Measurements from ENCODE around the gene OGFOD3. TPM values are rescaled to one million over a fixed set of nuclear protein-coding genes. Genes with fewer than 3 reads are reported as not detected.

OGFOD3 gene
- polyA plus RNA-seq, 4 donors = 7.8 to 23.8 (median 14.6) TPM

- no peaks in the 10 kb centered on the region for H3K27me3 ChIP-seq (ENCODE audit: control insufficient read depth in 3 of 3, insufficient read depth in 3 of 3, low read length in 3 of 3)
Measured at GRCh38 chr17:82439194-82439828, 20.9 kb upstream of the OGFOD3 start.

GRCh38 chr17:82438401-82439193 lies 20.2 kb upstream of the OGFOD3 start:
- WGBS, 3 donors = 77 to 91% (median 83%) methylated on average over 26 of the region's 26 CpGs
- FAIRE-seq = no peak
- DNase-seq = no peak
- Histone ChIP-seq H3K4me1 (ENCODE audit: control insufficient read depth in 3 of 3, insufficient read depth in 2 of 3, low read depth in 1 of 3, low read length in 2 of 3) (no peaks in the 10 kb centered on the region), H3K4me3 (ENCODE audit: low read depth in 1 of 3, low read length in 3 of 3) (no peak overlapping the region), H3K27ac (ENCODE audit: low read depth in 1 of 3, low read length in 2 of 3) (no peak overlapping the region), H3K36me3 (ENCODE audit: control insufficient read depth in 3 of 3, insufficient read depth in 2 of 3, low read depth in 1 of 3, low read length in 3 of 3) (peaks cover 6 to 90% (median 6%) of the 10 kb centered on the region in 3 donors), H3K27me3 (ENCODE audit: control insufficient read depth in 3 of 3, insufficient read depth in 3 of 3, low read length in 3 of 3) (no peaks in the 10 kb centered on the region), H3K9me3 (ENCODE audit: control insufficient read depth in 2 of 2, insufficient read depth in 1 of 2, low read depth in 1 of 2, low read length in 1 of 2) (no peaks in the 10 kb centered on the region)

More at GRCh38 chr17:82439194-82439828, 20.9 kb upstream of the OGFOD3 start:
- FAIRE-seq (no peak), DNase-seq (no peak)
- H3K9me3 ChIP-seq (ENCODE audit: control insufficient read depth in 2 of 2, insufficient read depth in 1 of 2, low read depth in 1 of 2, low read length in 1 of 2) = no peaks in the 10 kb centered on the region
- H3K4me1 ChIP-seq (ENCODE audit: control insufficient read depth in 3 of 3, insufficient read depth in 2 of 3, low read depth in 1 of 3, low read length in 2 of 3) = no peaks in the 10 kb centered on the region
- 90 to 91% (median 91%) methylated on average over 28 to 29 of the region's 29 CpGs for WGBS, 3 donors
- peaks cover 3 to 90% (median 8%) of the 10 kb centered on the region in 3 donors for H3K36me3 ChIP-seq (ENCODE audit: control insufficient read depth in 3 of 3, insufficient read depth in 2 of 3, low read depth in 1 of 3, low read length in 3 of 3)
- H3K27ac ChIP-seq (ENCODE audit: low read depth in 1 of 3, low read length in 2 of 3) = no peak overlapping the region
- no peak overlapping the region for H3K4me3 ChIP-seq (ENCODE audit: low read depth in 1 of 3, low read length in 3 of 3)

GRCh38 chr17:82437325-82437668 lies 18.9 kb upstream of the OGFOD3 start:
- H3K4me3 ChIP-seq (ENCODE audit: low read depth in 1 of 3, low read length in 3 of 3) = no peak overlapping the region
- DNase-seq (no peak), FAIRE-seq (no peak)
- no peaks in the 10 kb centered on the region for H3K4me1 ChIP-seq (ENCODE audit: control insufficient read depth in 3 of 3, insufficient read depth in 2 of 3, low read depth in 1 of 3, low read length in 2 of 3)
- no peaks in the 10 kb centered on the region for H3K27me3 ChIP-seq (ENCODE audit: control insufficient read depth in 3 of 3, insufficient read depth in 3 of 3, low read length in 3 of 3)
- no peak overlapping the region for H3K27ac ChIP-seq (ENCODE audit: low read depth in 1 of 3, low read length in 2 of 3)
- 86 to 95% (median 93%) methylated on average over 16 to 18 of the region's 18 CpGs for WGBS, 3 donors
- peaks cover 6 to 83% (median 6%) of the 10 kb centered on the region in 3 donors for H3K36me3 ChIP-seq (ENCODE audit: control insufficient read depth in 3 of 3, insufficient read depth in 2 of 3, low read depth in 1 of 3, low read length in 3 of 3)
- no peaks in the 10 kb centered on the region for H3K9me3 ChIP-seq (ENCODE audit: control insufficient read depth in 2 of 2, insufficient read depth in 1 of 2, low read depth in 1 of 2, low read length in 1 of 2)

GRCh38 chr17:82436601-82437324 lies 18.4 kb upstream of the OGFOD3 start:
- peaks cover 6 to 82% (median 6%) of the 10 kb centered on the region in 3 donors for H3K36me3 ChIP-seq (ENCODE audit: control insufficient read depth in 3 of 3, insufficient read depth in 2 of 3, low read depth in 1 of 3, low read length in 3 of 3)
- H3K27me3 ChIP-seq (ENCODE audit: control insufficient read depth in 3 of 3, insufficient read depth in 3 of 3, low read length in 3 of 3) = no peaks in the 10 kb centered on the region
- no peak overlapping the region for H3K4me3 ChIP-seq (ENCODE audit: low read depth in 1 of 3, low read length in 3 of 3)
- H3K27ac ChIP-seq (ENCODE audit: low read depth in 1 of 3, low read length in 2 of 3) = no peak overlapping the region
- FAIRE-seq (no peak), DNase-seq (no peak)
- no peaks in the 10 kb centered on the region for H3K4me1 ChIP-seq (ENCODE audit: control insufficient read depth in 3 of 3, insufficient read depth in 2 of 3, low read depth in 1 of 3, low read length in 2 of 3)
- H3K9me3 ChIP-seq (ENCODE audit: control insufficient read depth in 2 of 2, insufficient read depth in 1 of 2, low read depth in 1 of 2, low read length in 1 of 2) = no peaks in the 10 kb centered on the region
- 82 to 91% (median 89%) methylated on average over 31 to 36 of the region's 36 CpGs for WGBS, 3 donors

GRCh38 chr17:82435601-82436583 lies 17.5 kb upstream of the OGFOD3 start:
- H3K27me3 ChIP-seq (ENCODE audit: control insufficient read depth in 3 of 3, insufficient read depth in 3 of 3, low read length in 3 of 3) = no peaks in the 10 kb centered on the region
- no peaks in the 10 kb centered on the region for H3K9me3 ChIP-seq (ENCODE audit: control insufficient read depth in 2 of 2, insufficient read depth in 1 of 2, low read depth in 1 of 2, low read length in 1 of 2)
- H3K36me3 ChIP-seq (ENCODE audit: control insufficient read depth in 3 of 3, insufficient read depth in 2 of 3, low read depth in 1 of 3, low read length in 3 of 3) = peaks cover 6 to 81% (median 6%) of the 10 kb centered on the region in 3 donors
- no peak overlapping the region for H3K27ac ChIP-seq (ENCODE audit: low read depth in 1 of 3, low read length in 2 of 3)
- DNase-seq = no peak
- no peak for FAIRE-seq
- no peak overlapping the region for H3K4me3 ChIP-seq (ENCODE audit: low read depth in 1 of 3, low read length in 3 of 3)
- WGBS, 3 donors = 91 to 94% (median 92%) methylated on average over 41 to 43 of the region's 43 CpGs
- no peaks in the 10 kb centered on the region for H3K4me1 ChIP-seq (ENCODE audit: control insufficient read depth in 3 of 3, insufficient read depth in 2 of 3, low read depth in 1 of 3, low read length in 2 of 3)

GRCh38 chr17:82435103-82435502 lies 16.7 kb upstream of the OGFOD3 start:
- WGBS, 3 donors = 88 to 90% (median 90%) methylated on average over 12 of the region's 12 CpGs
- H3K4me3 ChIP-seq (ENCODE audit: low read depth in 1 of 3, low read length in 3 of 3) = no peak overlapping the region
- H3K27ac ChIP-seq (ENCODE audit: low read depth in 1 of 3, low read length in 2 of 3) = no peak overlapping the region
- DNase-seq (no peak), FAIRE-seq (no peak)
- no peaks in the 10 kb centered on the region for H3K27me3 ChIP-seq (ENCODE audit: control insufficient read depth in 3 of 3, insufficient read depth in 3 of 3, low read length in 3 of 3)
- H3K36me3 ChIP-seq (ENCODE audit: control insufficient read depth in 3 of 3, insufficient read depth in 2 of 3, low read depth in 1 of 3, low read length in 3 of 3) = peaks cover 4 to 76% (median 6%) of the 10 kb centered on the region in 3 donors
- no peaks in the 10 kb centered on the region for H3K4me1 ChIP-seq (ENCODE audit: control insufficient read depth in 3 of 3, insufficient read depth in 2 of 3, low read depth in 1 of 3, low read length in 2 of 3)
- H3K9me3 ChIP-seq (ENCODE audit: control insufficient read depth in 2 of 2, insufficient read depth in 1 of 2, low read depth in 1 of 2, low read length in 1 of 2) = no peaks in the 10 kb centered on the region

GRCh38 chr17:82434216-82434565 lies 15.8 kb upstream of the OGFOD3 start:
- Histone ChIP-seq H3K4me1 (ENCODE audit: control insufficient read depth in 3 of 3, insufficient read depth in 2 of 3, low read depth in 1 of 3, low read length in 2 of 3) (no peaks in the 10 kb centered on the region), H3K36me3 (ENCODE audit: control insufficient read depth in 3 of 3, insufficient read depth in 2 of 3, low read depth in 1 of 3, low read length in 3 of 3) (peaks cover 2 to 76% (median 6%) of the 10 kb centered on the region in 3 donors), H3K27me3 (ENCODE audit: control insufficient read depth in 3 of 3, insufficient read depth in 3 of 3, low read length in 3 of 3) (no peaks in the 10 kb centered on the region), H3K27ac (ENCODE audit: low read depth in 1 of 3, low read length in 2 of 3) (no peak overlapping the region), H3K4me3 (ENCODE audit: low read depth in 1 of 3, low read length in 3 of 3) (no peak overlapping the region), H3K9me3 (ENCODE audit: control insufficient read depth in 2 of 2, insufficient read depth in 1 of 2, low read depth in 1 of 2, low read length in 1 of 2) (no peaks in the 10 kb centered on the region)
- FAIRE-seq (no peak), DNase-seq (no peak)
- WGBS, 3 donors = 53 to 71% (median 69%) methylated on average over 3 of the region's 3 CpGs
